ENCODE measurements around the gene CXCR2. TPM values are rescaled to one million over a fixed set of nuclear protein-coding genes. Genes with fewer than 3 reads are reported as not detected.

CXCR2 gene
- under 1 TPM; 0.15 to 0.30 TPM for total RNA-seq

- H3K27ac Mint-ChIP-seq = peak within 1 kb of the TSS; percentile 59
- DNase-seq (no peak), ATAC-seq (peak; percentile 70)
- H3K4me1 Mint-ChIP-seq = peaks cover 10% of the 10 kb centered on the region
- CTCF ChIA-PET = no interaction called here
- H3K36me3 Mint-ChIP-seq = peaks cover 1% of the 10 kb centered on the region
- peak within 1 kb of the TSS; percentile 34 for H3K4me3 Mint-ChIP-seq
- H3K27me3 Mint-ChIP-seq = peaks cover 40% of the 10 kb centered on the region
- peaks cover 4% of the 10 kb centered on the region for H3K9me3 Mint-ChIP-seq (ENCODE audit: low read depth)
Observed at GRCh38 chr2:218125626-218126080, at the start of gene CXCR2. Gene CXCR2 (plus strand): TSS chr2:218126028. CDS start chr2:218134802, 8,774 bp downstream.

- CTCF ChIA-PET = interaction anchor here (1.2 kb wide), 1 partner anchor 9 kb away, joined by 4 read pairs; the partner anchor contains the start of gene RUFY4
- no peaks in the 10 kb centered on the region for H3K9me3 Mint-ChIP-seq (ENCODE audit: low read depth)
- H3K36me3 Mint-ChIP-seq = no peaks in the 10 kb centered on the region
- no peak for DNase-seq
- H3K27me3 Mint-ChIP-seq = no peaks in the 10 kb centered on the region
- ATAC-seq = no peak
- no peak overlapping the region for H3K4me3 Mint-ChIP-seq
- no peak overlapping the region for H3K27ac Mint-ChIP-seq
- H3K4me1 Mint-ChIP-seq = no peaks in the 10 kb centered on the region
Observed at GRCh38 chr2:218077464-218078216, 48.2 kb upstream of the CXCR2 start.

GRCh38 chr2:218079943-218080913 is 45.6 kb upstream of the CXCR2 start:
- CTCF ChIA-PET = no interaction called here
- Mint-ChIP-seq H3K4me3 (no peak overlapping the region), H3K4me1 (peaks cover 2% of the 10 kb centered on the region), H3K9me3 (ENCODE audit: low read depth) (peaks cover 2% of the 10 kb centered on the region), H3K36me3 (no peaks in the 10 kb centered on the region), H3K27ac (no peak overlapping the region), H3K27me3 (peaks cover 3% of the 10 kb centered on the region)
- no peak for ATAC-seq
- DNase-seq = no peak

- DNase-seq = no peak
- ATAC-seq = no peak
- Mint-ChIP-seq H3K36me3 (no peaks in the 10 kb centered on the region), H3K9me3 (ENCODE audit: low read depth) (peaks cover 5% of the 10 kb centered on the region), H3K4me3 (no peak overlapping the region), H3K4me1 (peaks cover 2% of the 10 kb centered on the region), H3K27me3 (peaks cover 7% of the 10 kb centered on the region), H3K27ac (no peak overlapping the region)
- CTCF ChIA-PET = no interaction called here
Observed at GRCh38 chr2:218081063-218081462, 44.8 kb upstream of the CXCR2 start.

- ATAC-seq (no peak), DNase-seq (no peak)
- Mint-ChIP-seq H3K4me1 (peaks cover 2% of the 10 kb centered on the region), H3K27me3 (peaks cover 13% of the 10 kb centered on the region), H3K9me3 (ENCODE audit: low read depth) (peaks cover 11% of the 10 kb centered on the region), H3K27ac (no peak overlapping the region), H3K4me3 (no peak overlapping the region), H3K36me3 (no peaks in the 10 kb centered on the region)
- CTCF ChIA-PET = interaction anchor here (1.9 kb wide), 1 partner anchor 13 kb away, joined by 6 read pairs; the partner anchor contains the start of gene RUFY4
Observed at GRCh38 chr2:218081695-218082094, 44.1 kb upstream of the CXCR2 start.

GRCh38 chr2:218082586-218083351 is 43.1 kb upstream of the CXCR2 start:
- H3K27ac Mint-ChIP-seq = no peak overlapping the region
- peaks cover 2% of the 10 kb centered on the region for H3K4me1 Mint-ChIP-seq
- DNase-seq (no peak), ATAC-seq (no peak)
- H3K36me3 Mint-ChIP-seq = no peaks in the 10 kb centered on the region
- no peak overlapping the region for H3K4me3 Mint-ChIP-seq
- H3K27me3 Mint-ChIP-seq = peaks cover 13% of the 10 kb centered on the region
- CTCF ChIA-PET = interaction anchor here (1.9 kb wide), 1 partner anchor 14 kb away, joined by 6 read pairs; the partner anchor contains the start of gene RUFY4
- H3K9me3 Mint-ChIP-seq (ENCODE audit: low read depth) = peaks cover 11% of the 10 kb centered on the region

GRCh38 chr2:218083352-218083676 is 42.5 kb upstream of the CXCR2 start:
- H3K9me3 Mint-ChIP-seq (ENCODE audit: low read depth) = peaks cover 11% of the 10 kb centered on the region
- ATAC-seq (no peak), DNase-seq (no peak)
- H3K4me3 Mint-ChIP-seq = no peak overlapping the region
- H3K36me3 Mint-ChIP-seq = no peaks in the 10 kb centered on the region
- CTCF ChIA-PET = interaction anchor here (1.9 kb wide), 1 partner anchor 15 kb away, joined by 6 read pairs; the partner anchor contains the start of gene RUFY4
- peaks cover 2% of the 10 kb centered on the region for H3K4me1 Mint-ChIP-seq
- H3K27ac Mint-ChIP-seq = no peak overlapping the region
- H3K27me3 Mint-ChIP-seq = peaks cover 13% of the 10 kb centered on the region

- no peak for ATAC-seq
- CTCF ChIA-PET = no interaction called here
- no peak for DNase-seq
- Mint-ChIP-seq H3K9me3 (ENCODE audit: low read depth) (peaks cover 11% of the 10 kb centered on the region), H3K4me3 (no peak overlapping the region), H3K4me1 (peaks cover 2% of the 10 kb centered on the region), H3K36me3 (no peaks in the 10 kb centered on the region), H3K27ac (no peak overlapping the region), H3K27me3 (peaks cover 17% of the 10 kb centered on the region)
Observed at GRCh38 chr2:218086478-218086877, 39.4 kb upstream of the CXCR2 start.

GRCh38 chr2:218089259-218089658 is 36.6 kb upstream of the CXCR2 start:
- Mint-ChIP-seq H3K4me1 (no peaks in the 10 kb centered on the region), H3K27me3 (peaks cover 17% of the 10 kb centered on the region), H3K9me3 (ENCODE audit: low read depth) (peaks cover 11% of the 10 kb centered on the region), H3K4me3 (no peak overlapping the region), H3K27ac (no peak overlapping the region), H3K36me3 (no peaks in the 10 kb centered on the region)
- CTCF ChIA-PET = no interaction called here
- DNase-seq (no peak), ATAC-seq (no peak)

GRCh38 chr2:218091746-218092145 is 34.1 kb upstream of the CXCR2 start:
- DNase-seq (no peak), ATAC-seq (no peak)
- CTCF ChIA-PET = no interaction called here
- H3K27me3 Mint-ChIP-seq = peaks cover 5% of the 10 kb centered on the region
- no peak overlapping the region for H3K27ac Mint-ChIP-seq
- H3K4me1 Mint-ChIP-seq = no peaks in the 10 kb centered on the region
- H3K4me3 Mint-ChIP-seq = no peak overlapping the region
- H3K9me3 Mint-ChIP-seq (ENCODE audit: low read depth) = no peaks in the 10 kb centered on the region
- H3K36me3 Mint-ChIP-seq = no peaks in the 10 kb centered on the region

GRCh38 chr2:218093879-218094278 is 31.9 kb upstream of the CXCR2 start:
- no peak overlapping the region for H3K27ac Mint-ChIP-seq
- no peaks in the 10 kb centered on the region for H3K4me1 Mint-ChIP-seq
- H3K27me3 Mint-ChIP-seq = peaks cover 13% of the 10 kb centered on the region
- ATAC-seq (no peak), DNase-seq (no peak)
- H3K4me3 Mint-ChIP-seq = no peak overlapping the region
- H3K36me3 Mint-ChIP-seq = no peaks in the 10 kb centered on the region
- no peaks in the 10 kb centered on the region for H3K9me3 Mint-ChIP-seq (ENCODE audit: low read depth)
- CTCF ChIA-PET = no interaction called here

- Mint-ChIP-seq H3K9me3 (ENCODE audit: low read depth) (no peaks in the 10 kb centered on the region), H3K4me3 (no peak overlapping the region), H3K27me3 (peaks cover 21% of the 10 kb centered on the region), H3K27ac (no peak overlapping the region), H3K36me3 (no peaks in the 10 kb centered on the region), H3K4me1 (no peaks in the 10 kb centered on the region)
- ATAC-seq = no peak
- CTCF ChIA-PET = no interaction called here
- no peak for DNase-seq
Observed at GRCh38 chr2:218095853-218096252, 30.0 kb upstream of the CXCR2 start.

- Mint-ChIP-seq H3K4me1 (no peaks in the 10 kb centered on the region), H3K4me3 (no peak overlapping the region), H3K9me3 (ENCODE audit: low read depth) (no peaks in the 10 kb centered on the region), H3K27ac (no peak overlapping the region), H3K27me3 (peaks cover 34% of the 10 kb centered on the region), H3K36me3 (no peaks in the 10 kb centered on the region)
- CTCF ChIA-PET = no interaction called here
- DNase-seq = no peak
- no peak for ATAC-seq
Observed at GRCh38 chr2:218097975-218098374, 27.9 kb upstream of the CXCR2 start.
